Stimulated activated naive CD4-positive, alpha-beta T cell (primary cell): Measurements from ENCODE around the gene ZNHIT2.
"Not testable (repeated sequence)": the region's sequence is repeated elsewhere in the genome, so short reads cannot be mapped to it uniquely, and the experiment has no call there.

Experiments
- DNase-seq, 6 experiments: peaks; one replicate each; lab custom pipeline; 2025; lab: John Stamatoyannopoulos, UW

Gene ZNHIT2

GRCh38 chr11:65119670-65119995 lies 2.1 kb upstream of the ZNHIT2 start:
- DNase-seq: no peak

- DNase-seq: not testable (repeated sequence)
These were observed 1.6 kb upstream of the ZNHIT2 start for GRCh38 chr11:65118891-65119669.

GRCh38 chr11:65118097-65118837 lies 766 bp upstream of the ZNHIT2 start:
- no peak for DNase-seq

- DNase-seq: peak; percentile 52 to 74 (median 60)
These were observed 913 bp downstream of the ZNHIT2 start for GRCh38 chr11:65116370-65117205.

GRCh38 chr11:65115361-65116082 lies 2.0 kb downstream of the ZNHIT2 start:
- DNase-seq: no peak

GRCh38 chr11:65114538-65115171 lies 2.8 kb downstream of the ZNHIT2 start:
- no peak for DNase-seq

GRCh38 chr11:65113839-65114238 lies 3.7 kb downstream of the ZNHIT2 start:
- no peak for DNase-seq

- no peak for DNase-seq
These were observed 4.1 kb downstream of the ZNHIT2 start for GRCh38 chr11:65113361-65113756.

- peak; percentile 61 to 84 (median 70) for DNase-seq
These were observed 4.7 kb downstream of the ZNHIT2 start for GRCh38 chr11:65112546-65113360.

GRCh38 chr11:65111744-65112545 lies 5.6 kb downstream of the ZNHIT2 start, which contains the start of gene TM7SF2:
TM7SF2 (plus strand) TSS chr11:65111872; CDS start chr11:65112016, 144 bp downstream.
- peak; percentile 85 to 94 (median 88) for DNase-seq

- DNase-seq: no peak
These were observed 6.2 kb downstream of the ZNHIT2 start for GRCh38 chr11:65111159-65111743.

- peak; percentile 78 to 96 (median 92) for DNase-seq
These were observed 7.1 kb downstream of the ZNHIT2 start for GRCh38 chr11:65110354-65110861.

- DNase-seq: no peak
These were observed 8.0 kb downstream of the ZNHIT2 start for GRCh38 chr11:65109231-65110198.

- no peak for DNase-seq
These were observed 8.9 kb downstream of the ZNHIT2 start for GRCh38 chr11:65108469-65109123.

GRCh38 chr11:65107751-65108468 lies 9.6 kb downstream of the ZNHIT2 start:
- DNase-seq: no peak

GRCh38 chr11:65107078-65107477 lies 10.4 kb downstream of the ZNHIT2 start:
- no peak for DNase-seq
